Liver (tissue), 3 donors: ENCODE measurements around the gene ATP4A.

Experiments used
- FOXA1 ChIP-seq: IDR thresholded peaks from 2 replicates; pipeline ENCODE4 v1.6.1; 2016; ENCODE audit warnings: antibody characterized with exemption
- FOXA2 ChIP-seq: IDR thresholded peaks from 2 replicates; pipeline ENCODE4 v1.6.1; 2016; ENCODE audit warnings: antibody characterized with exemption
- MAX ChIP-seq: IDR thresholded peaks from 2 replicates; pipeline ENCODE4 v1.6.1; 2016; ENCODE audit warnings: antibody characterized with exemption
- TAF1 ChIP-seq: conservative IDR thresholded peaks from 2 replicates; pipeline ENCODE4 v1.6.1; 2016; ENCODE audit warnings: antibody characterized with exemption, mild to moderate bottlenecking
- YY1 ChIP-seq: IDR thresholded peaks from 2 replicates; pipeline ENCODE4 v1.6.1; 2016; ENCODE audit warnings: antibody characterized with exemption, mild to moderate bottlenecking
- TF ChIP-seq, protein P1 (sequence below): fragments of 150-350 bp; IDR thresholded peaks from 2 replicates; pipeline ENCODE4 v1.5.1; 2017; ENCODE audit warnings: improper control_type of control experiment, low read depth, low read length; ENCODE audit not compliant: missing input control
- TF ChIP-seq, protein P2 (sequence below): IDR thresholded peaks from 2 replicates; pipeline ENCODE4 v1.6.1; 2016; ENCODE audit warnings: antibody characterized with exemption, mild to moderate bottlenecking
- donor health status: healthy.
- donor health status: healthy.

DNA sequence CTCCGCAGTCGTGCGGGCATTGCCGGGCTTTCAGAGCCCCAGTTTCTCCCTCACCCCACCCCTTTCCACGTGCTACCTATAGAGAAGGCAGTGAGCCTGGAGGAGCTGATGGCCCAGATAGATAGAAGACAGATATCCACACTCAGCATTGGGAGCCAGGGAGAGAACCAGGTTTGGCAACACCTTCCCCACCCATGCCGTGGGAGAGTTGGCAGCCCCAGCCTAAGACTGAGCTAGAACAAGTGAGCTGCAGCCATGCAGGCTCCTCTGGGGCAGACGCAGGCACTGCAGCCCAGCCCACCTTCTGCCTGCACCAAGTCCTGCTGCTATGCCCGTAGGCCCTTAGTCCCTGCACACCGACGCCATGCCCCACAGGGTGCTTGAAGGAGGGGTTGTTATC, 62.8 kb downstream of the ATP4A start:
- TF ChIP-seq, protein P1, sequence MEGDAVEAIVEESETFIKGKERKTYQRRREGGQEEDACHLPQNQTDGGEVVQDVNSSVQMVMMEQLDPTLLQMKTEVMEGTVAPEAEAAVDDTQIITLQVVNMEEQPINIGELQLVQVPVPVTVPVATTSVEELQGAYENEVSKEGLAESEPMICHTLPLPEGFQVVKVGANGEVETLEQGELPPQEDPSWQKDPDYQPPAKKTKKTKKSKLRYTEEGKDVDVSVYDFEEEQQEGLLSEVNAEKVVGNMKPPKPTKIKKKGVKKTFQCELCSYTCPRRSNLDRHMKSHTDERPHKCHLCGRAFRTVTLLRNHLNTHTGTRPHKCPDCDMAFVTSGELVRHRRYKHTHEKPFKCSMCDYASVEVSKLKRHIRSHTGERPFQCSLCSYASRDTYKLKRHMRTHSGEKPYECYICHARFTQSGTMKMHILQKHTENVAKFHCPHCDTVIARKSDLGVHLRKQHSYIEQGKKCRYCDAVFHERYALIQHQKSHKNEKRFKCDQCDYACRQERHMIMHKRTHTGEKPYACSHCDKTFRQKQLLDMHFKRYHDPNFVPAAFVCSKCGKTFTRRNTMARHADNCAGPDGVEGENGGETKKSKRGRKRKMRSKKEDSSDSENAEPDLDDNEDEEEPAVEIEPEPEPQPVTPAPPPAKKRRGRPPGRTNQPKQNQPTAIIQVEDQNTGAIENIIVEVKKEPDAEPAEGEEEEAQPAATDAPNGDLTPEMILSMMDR = no peak
- TF ChIP-seq MAX (no peak), YY1 (no peak), FOXA1 (no peak), FOXA2 (no peak), TAF1 (no peak)
- TF ChIP-seq, protein P2, sequence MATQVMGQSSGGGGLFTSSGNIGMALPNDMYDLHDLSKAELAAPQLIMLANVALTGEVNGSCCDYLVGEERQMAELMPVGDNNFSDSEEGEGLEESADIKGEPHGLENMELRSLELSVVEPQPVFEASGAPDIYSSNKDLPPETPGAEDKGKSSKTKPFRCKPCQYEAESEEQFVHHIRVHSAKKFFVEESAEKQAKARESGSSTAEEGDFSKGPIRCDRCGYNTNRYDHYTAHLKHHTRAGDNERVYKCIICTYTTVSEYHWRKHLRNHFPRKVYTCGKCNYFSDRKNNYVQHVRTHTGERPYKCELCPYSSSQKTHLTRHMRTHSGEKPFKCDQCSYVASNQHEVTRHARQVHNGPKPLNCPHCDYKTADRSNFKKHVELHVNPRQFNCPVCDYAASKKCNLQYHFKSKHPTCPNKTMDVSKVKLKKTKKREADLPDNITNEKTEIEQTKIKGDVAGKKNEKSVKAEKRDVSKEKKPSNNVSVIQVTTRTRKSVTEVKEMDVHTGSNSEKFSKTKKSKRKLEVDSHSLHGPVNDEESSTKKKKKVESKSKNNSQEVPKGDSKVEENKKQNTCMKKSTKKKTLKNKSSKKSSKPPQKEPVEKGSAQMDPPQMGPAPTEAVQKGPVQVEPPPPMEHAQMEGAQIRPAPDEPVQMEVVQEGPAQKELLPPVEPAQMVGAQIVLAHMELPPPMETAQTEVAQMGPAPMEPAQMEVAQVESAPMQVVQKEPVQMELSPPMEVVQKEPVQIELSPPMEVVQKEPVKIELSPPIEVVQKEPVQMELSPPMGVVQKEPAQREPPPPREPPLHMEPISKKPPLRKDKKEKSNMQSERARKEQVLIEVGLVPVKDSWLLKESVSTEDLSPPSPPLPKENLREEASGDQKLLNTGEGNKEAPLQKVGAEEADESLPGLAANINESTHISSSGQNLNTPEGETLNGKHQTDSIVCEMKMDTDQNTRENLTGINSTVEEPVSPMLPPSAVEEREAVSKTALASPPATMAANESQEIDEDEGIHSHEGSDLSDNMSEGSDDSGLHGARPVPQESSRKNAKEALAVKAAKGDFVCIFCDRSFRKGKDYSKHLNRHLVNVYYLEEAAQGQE = no peak
